ENCODE data around the gene DGUOK. TPM values are rescaled to one million over a fixed set of nuclear protein-coding genes. Genes with fewer than 3 reads are reported as not detected.
"Not testable (repeated sequence)": the region's sequence is repeated elsewhere in the genome, so short reads cannot be mapped to it uniquely, and the experiment has no call there.

Gene DGUOK
- total RNA-seq: 39.3 and 40.8 TPM in 2 replicates

DNA sequence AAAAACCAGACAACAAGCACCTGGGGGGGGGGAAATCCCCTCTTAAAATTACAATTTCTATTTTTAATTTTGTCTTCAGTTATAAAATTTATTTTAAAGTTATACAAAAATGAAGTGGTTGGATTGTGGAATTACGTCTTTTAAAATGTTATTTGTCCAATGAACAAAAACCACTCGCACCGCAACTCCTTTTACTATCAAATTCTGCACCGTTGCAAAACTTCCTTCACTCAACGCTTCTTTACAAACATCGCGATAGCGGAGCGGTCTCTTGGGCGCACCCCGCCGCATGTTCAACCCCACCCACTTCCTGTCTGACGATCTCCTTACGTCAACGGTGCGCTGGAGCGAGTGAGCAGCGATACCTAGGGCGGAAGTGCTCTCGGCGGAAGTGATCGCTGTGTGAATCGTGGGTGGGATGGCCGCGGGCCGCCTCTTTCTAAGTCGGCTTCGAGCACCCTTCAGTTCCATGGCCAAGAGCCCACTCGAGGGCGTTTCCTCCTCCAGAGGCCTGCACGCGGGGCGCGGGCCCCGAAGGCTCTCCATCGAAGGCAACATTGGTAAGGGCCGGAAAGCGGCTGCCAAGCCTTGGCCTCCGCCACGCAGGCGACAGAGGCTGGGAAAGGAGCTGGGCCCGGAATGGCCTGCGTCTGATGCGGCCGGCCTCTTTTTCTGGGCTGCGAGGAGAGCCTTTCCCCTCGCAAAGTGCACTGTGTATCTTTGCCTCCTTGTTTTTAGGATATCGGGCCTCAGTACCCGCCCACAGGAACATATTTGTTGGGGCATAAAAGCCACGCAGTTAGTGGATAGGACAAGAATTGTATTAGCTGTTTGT lies at the start of gene DGUOK:
TSS of gene DGUOK (plus strand) at position 388 of the 835 bp plus-strand sequence. CDS start at position 419, 31 bp downstream.
- Histone ChIP-seq H3K36me3 (ENCODE audit: control insufficient read depth, insufficient read depth, low read length) (no peaks in the 10 kb centered on the region), H3K4me3 (ENCODE audit: low read depth, low read length) (peak within 1 kb of the TSS; percentile 73), H3K27me3 (ENCODE audit: control insufficient read depth, insufficient read depth, low read length) (no peaks in the 10 kb centered on the region)
- DNase-seq (ENCODE audit: low read depth) (peak; percentile 99), FAIRE-seq (peak; percentile 76)
- TF ChIP-seq, protein P1, sequence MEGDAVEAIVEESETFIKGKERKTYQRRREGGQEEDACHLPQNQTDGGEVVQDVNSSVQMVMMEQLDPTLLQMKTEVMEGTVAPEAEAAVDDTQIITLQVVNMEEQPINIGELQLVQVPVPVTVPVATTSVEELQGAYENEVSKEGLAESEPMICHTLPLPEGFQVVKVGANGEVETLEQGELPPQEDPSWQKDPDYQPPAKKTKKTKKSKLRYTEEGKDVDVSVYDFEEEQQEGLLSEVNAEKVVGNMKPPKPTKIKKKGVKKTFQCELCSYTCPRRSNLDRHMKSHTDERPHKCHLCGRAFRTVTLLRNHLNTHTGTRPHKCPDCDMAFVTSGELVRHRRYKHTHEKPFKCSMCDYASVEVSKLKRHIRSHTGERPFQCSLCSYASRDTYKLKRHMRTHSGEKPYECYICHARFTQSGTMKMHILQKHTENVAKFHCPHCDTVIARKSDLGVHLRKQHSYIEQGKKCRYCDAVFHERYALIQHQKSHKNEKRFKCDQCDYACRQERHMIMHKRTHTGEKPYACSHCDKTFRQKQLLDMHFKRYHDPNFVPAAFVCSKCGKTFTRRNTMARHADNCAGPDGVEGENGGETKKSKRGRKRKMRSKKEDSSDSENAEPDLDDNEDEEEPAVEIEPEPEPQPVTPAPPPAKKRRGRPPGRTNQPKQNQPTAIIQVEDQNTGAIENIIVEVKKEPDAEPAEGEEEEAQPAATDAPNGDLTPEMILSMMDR (IDR thresholded peaks at IDR 0.05; ENCODE audit: insufficient read depth, low read length, severe bottlenecking): no peak

DNA sequence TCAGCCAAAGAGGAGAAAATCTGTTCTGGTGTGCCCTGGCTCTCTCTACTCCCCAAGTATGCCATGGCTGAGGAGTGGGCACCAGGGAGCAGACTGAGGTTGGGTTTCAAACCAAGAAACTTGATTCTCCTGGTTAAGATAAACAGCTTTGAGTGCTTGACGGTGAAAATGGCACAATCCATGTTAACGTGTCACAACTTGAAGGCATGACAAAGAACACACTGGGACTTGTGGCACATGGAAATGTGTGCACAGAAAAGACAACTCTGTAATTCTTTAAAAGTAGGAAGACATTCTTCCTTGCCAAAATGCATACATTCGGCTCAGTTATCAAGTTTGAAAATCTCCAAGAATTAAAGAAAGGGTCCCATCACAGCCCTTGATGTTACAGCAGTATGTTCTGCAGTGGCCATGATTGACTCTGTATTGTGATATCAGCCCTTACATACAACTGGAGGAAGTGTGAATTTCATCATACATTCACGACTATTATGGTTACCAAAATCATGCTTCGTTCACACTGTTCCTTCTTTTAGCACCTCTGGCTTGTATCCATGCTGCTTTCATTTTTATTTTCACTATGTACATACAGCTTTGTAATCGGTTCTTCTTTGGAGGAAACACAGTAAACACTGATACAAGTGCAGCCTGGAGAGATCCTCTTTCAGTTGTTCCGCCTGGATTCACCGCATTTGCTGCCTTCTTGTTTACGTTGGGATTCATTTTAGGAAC lies 49.4 kb upstream of the DGUOK start:
- H3K36me3 ChIP-seq (ENCODE audit: control insufficient read depth, insufficient read depth, low read length): no peaks in the 10 kb centered on the region
- FAIRE-seq (no peak), DNase-seq (ENCODE audit: low read depth) (peak; percentile 77)
- TF ChIP-seq, protein P1 (IDR thresholded peaks at IDR 0.05; ENCODE audit: insufficient read depth, low read length, severe bottlenecking): no peak
- H3K4me3 ChIP-seq (ENCODE audit: low read depth, low read length): no peak overlapping the region
- H3K27me3 ChIP-seq (ENCODE audit: control insufficient read depth, insufficient read depth, low read length): no peaks in the 10 kb centered on the region

DNA sequence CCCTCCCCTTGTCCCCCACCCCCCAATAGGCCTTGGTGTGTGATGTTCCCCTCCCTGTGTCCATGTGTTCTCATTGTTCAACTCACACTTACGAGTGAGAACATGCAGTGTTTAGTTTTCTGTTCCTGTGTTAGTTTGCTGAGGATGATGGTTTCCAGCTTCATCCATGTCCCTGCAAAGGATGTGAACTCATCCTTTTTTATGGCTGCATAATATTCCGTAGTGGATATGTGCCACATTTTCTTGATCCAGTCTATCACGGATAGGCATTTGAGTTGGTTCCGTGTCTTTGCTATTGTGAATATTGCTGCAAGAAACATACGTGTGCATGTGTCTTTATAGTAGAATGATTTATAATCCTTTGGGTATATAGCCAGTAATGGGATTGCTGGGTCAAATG lies 48.7 kb upstream of the DGUOK start:
- H3K4me3 ChIP-seq (ENCODE audit: low read depth, low read length); FAIRE-seq; DNase-seq (ENCODE audit: low read depth); H3K36me3 ChIP-seq (ENCODE audit: control insufficient read depth, insufficient read depth, low read length); H3K27me3 ChIP-seq (ENCODE audit: control insufficient read depth, insufficient read depth, low read length): not testable (repeated sequence)

DNA sequence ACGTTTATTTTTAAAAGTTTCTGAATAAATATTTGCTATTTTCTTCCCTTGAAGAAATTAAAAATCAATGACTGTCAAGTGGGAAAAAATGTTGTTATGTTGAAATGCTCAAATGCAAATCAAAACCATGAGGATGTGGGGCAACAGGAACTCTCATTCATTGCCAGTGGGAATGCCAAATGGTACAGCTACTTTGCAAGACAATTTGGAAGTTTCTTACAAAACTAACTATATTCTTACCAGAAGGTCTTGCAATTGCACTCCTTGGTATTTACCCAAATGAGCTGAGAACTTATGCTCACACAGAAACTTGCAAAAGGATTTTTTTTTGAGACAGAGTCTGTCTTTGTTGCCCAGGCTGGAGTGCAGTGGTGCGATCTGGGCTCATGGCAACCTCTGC lies 41.3 kb upstream of the DGUOK start:
- H3K36me3 ChIP-seq (ENCODE audit: control insufficient read depth, insufficient read depth, low read length): no peaks in the 10 kb centered on the region
- FAIRE-seq: no peak
- no peaks in the 10 kb centered on the region for H3K27me3 ChIP-seq (ENCODE audit: control insufficient read depth, insufficient read depth, low read length)
- no peak for DNase-seq (ENCODE audit: low read depth)
- no peak overlapping the region for H3K4me3 ChIP-seq (ENCODE audit: low read depth, low read length)
- TF ChIP-seq, protein P1 (IDR thresholded peaks at IDR 0.05; ENCODE audit: insufficient read depth, low read length, severe bottlenecking): no peak

DNA sequence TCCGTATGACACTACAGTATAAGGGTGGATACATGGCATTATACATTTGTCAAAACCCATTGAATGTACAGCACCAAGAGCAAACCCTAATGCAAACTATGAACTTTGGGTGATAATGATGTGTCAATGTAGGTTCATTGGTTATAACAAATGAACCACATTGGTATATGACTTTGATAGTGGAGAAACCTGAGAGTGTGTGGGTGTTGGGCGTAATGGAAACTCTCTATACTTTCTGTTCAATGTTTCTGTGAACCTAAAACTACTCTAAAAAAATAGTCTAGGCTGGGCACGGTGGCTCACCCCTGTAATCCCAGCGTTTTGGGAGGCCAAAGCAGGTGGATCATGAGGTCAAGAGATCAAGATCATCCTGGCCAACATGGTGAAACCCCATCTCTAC lies 40.3 kb upstream of the DGUOK start:
- Histone ChIP-seq H3K4me3 (ENCODE audit: low read depth, low read length) (no peak overlapping the region), H3K36me3 (ENCODE audit: control insufficient read depth, insufficient read depth, low read length) (no peaks in the 10 kb centered on the region), H3K27me3 (ENCODE audit: control insufficient read depth, insufficient read depth, low read length) (no peaks in the 10 kb centered on the region)
- TF ChIP-seq, protein P1 (IDR thresholded peaks at IDR 0.05; ENCODE audit: insufficient read depth, low read length, severe bottlenecking): no peak
- DNase-seq (ENCODE audit: low read depth) (no peak), FAIRE-seq (no peak)

DNA sequence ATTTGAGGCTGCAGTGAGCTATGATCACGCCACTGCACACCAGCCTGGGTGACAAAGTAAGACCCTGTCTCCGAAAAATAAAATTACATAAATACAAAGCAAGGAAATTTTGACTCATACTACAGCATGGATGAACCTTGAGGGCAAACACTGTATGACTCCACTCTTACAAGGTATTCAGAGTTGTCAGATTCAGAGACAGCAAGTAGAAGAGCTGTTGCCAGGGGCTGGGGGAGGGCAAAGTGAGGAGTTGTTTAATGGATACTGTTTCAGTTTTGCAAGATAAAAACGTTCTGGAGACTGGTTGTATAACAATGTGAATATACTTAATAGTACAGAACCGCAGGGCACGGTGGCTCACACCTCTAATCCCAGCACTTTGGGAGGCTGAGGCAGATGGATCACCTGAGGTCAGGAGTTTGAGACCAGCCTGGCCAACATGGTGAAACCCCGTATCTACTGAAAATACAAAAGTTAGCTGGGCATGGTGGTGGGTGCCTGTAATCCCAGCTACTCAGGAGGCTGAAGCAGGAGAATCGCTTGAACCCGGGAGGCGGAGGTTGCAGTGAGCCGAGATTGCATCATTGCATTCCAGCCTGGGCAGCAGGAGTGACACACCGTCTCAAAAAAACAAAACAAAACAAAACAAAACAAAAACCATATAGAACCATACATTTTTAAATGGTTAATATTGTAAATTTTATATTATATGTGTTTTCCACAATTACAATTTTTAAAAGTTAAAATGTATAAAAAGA lies 38.9 kb upstream of the DGUOK start:
- not testable (repeated sequence) for FAIRE-seq; H3K27me3 ChIP-seq (ENCODE audit: control insufficient read depth, insufficient read depth, low read length); H3K4me3 ChIP-seq (ENCODE audit: low read depth, low read length); H3K36me3 ChIP-seq (ENCODE audit: control insufficient read depth, insufficient read depth, low read length)
- DNase-seq (ENCODE audit: low read depth): peak; percentile 64

Measured in bronchial epithelial cell (primary cell).